IPS-15b (cell line): ENCODE data around the gene HYAL2.

Source experiments
- H3K27me3 ChIP-seq: one replicate; pipeline ENCODE4 v1.6.1; 2013; ENCODE audit warnings: low read length; ENCODE audit not compliant: control insufficient read depth, insufficient read depth
- H3K36me3 ChIP-seq: one replicate; pipeline ENCODE4 v1.6.1; 2013; ENCODE audit warnings: low read length; ENCODE audit not compliant: control insufficient read depth, insufficient read depth
- H3K4me1 ChIP-seq: one replicate; pipeline ENCODE4 v1.6.1; 2013; ENCODE audit warnings: mild to moderate bottlenecking, low read length; ENCODE audit not compliant: control insufficient read depth, insufficient read depth
- H3K4me3 ChIP-seq: one replicate; pipeline ENCODE4 v1.5.1; 2013; ENCODE audit warnings: low read depth, low read length
- H3K9ac ChIP-seq: one replicate; pipeline ENCODE4 v1.6.1; 2013; ENCODE audit warnings: low read depth, mild to moderate bottlenecking, low read length
- H3K9me3 ChIP-seq: one replicate; pipeline ENCODE4 v1.6.1; 2013; ENCODE audit warnings: mild to moderate bottlenecking, low read length; ENCODE audit not compliant: control insufficient read depth, insufficient read depth

HYAL2 gene

GRCh38 chr3:50357481-50357880, 34.9 kb upstream of the HYAL2 start:
- Histone ChIP-seq H3K36me3 (peaks cover 33% of the 10 kb centered on the region), H3K4me3 (peak overlapping the region; percentile 92)

GRCh38 chr3:50356553-50356952, 34.0 kb upstream of the HYAL2 start:
- Histone ChIP-seq H3K36me3 (peaks cover 33% of the 10 kb centered on the region), H3K9me3 (no peaks in the 10 kb centered on the region), H3K27me3 (no peaks in the 10 kb centered on the region), H3K9ac (no peak overlapping the region), H3K4me1 (peaks cover 3% of the 10 kb centered on the region), H3K4me3 (no peak overlapping the region)

More at GRCh38 chr3:50357481-50357880, 34.9 kb upstream of the HYAL2 start:
- Histone ChIP-seq H3K4me1 (peaks cover 3% of the 10 kb centered on the region), H3K27me3 (peaks cover 4% of the 10 kb centered on the region), H3K9me3 (no peaks in the 10 kb centered on the region), H3K9ac (no peak overlapping the region)

- no peak overlapping the region for H3K9ac ChIP-seq
- H3K9me3 ChIP-seq, result no peaks in the 10 kb centered on the region
- peaks cover 8% of the 10 kb centered on the region for H3K4me1 ChIP-seq
- H3K27me3 ChIP-seq, result no peaks in the 10 kb centered on the region
- peaks cover 33% of the 10 kb centered on the region for H3K36me3 ChIP-seq
- H3K4me3 ChIP-seq, result no peak overlapping the region
Measured at GRCh38 chr3:50355829-50356552, 33.4 kb upstream of the HYAL2 start.

- no peak overlapping the region for H3K9ac ChIP-seq
- peaks cover 5% of the 10 kb centered on the region for H3K4me1 ChIP-seq
- no peak overlapping the region for H3K4me3 ChIP-seq
- no peaks in the 10 kb centered on the region for H3K27me3 ChIP-seq
- peaks cover 33% of the 10 kb centered on the region for H3K36me3 ChIP-seq
- no peaks in the 10 kb centered on the region for H3K9me3 ChIP-seq
Measured at GRCh38 chr3:50354850-50355249, 32.3 kb upstream of the HYAL2 start.

- no peak overlapping the region for H3K9ac ChIP-seq
- no peaks in the 10 kb centered on the region for H3K27me3 ChIP-seq
- peaks cover 4% of the 10 kb centered on the region for H3K4me1 ChIP-seq
- H3K4me3 ChIP-seq, result no peak overlapping the region
- H3K36me3 ChIP-seq, result peaks cover 33% of the 10 kb centered on the region
- no peaks in the 10 kb centered on the region for H3K9me3 ChIP-seq
Measured at GRCh38 chr3:50354186-50354764, 31.7 kb upstream of the HYAL2 start.

- Histone ChIP-seq H3K4me1 (peaks cover 4% of the 10 kb centered on the region), H3K4me3 (no peak overlapping the region), H3K27me3 (no peaks in the 10 kb centered on the region), H3K36me3 (peaks cover 36% of the 10 kb centered on the region), H3K9ac (no peak overlapping the region), H3K9me3 (no peaks in the 10 kb centered on the region)
Measured at GRCh38 chr3:50353245-50354004, 30.9 kb upstream of the HYAL2 start.

- no peak overlapping the region for H3K4me3 ChIP-seq
- no peak overlapping the region for H3K9ac ChIP-seq
- no peaks in the 10 kb centered on the region for H3K27me3 ChIP-seq
- H3K4me1 ChIP-seq, result peaks cover 4% of the 10 kb centered on the region
- H3K36me3 ChIP-seq, result peaks cover 34% of the 10 kb centered on the region
- no peaks in the 10 kb centered on the region for H3K9me3 ChIP-seq
Measured at GRCh38 chr3:50352781-50353180, 30.2 kb upstream of the HYAL2 start.

GRCh38 chr3:50351323-50351697, 28.8 kb upstream of the HYAL2 start:
- Histone ChIP-seq H3K27me3 (peaks cover 5% of the 10 kb centered on the region), H3K4me3 (peak overlapping the region; percentile 100), H3K9me3 (no peaks in the 10 kb centered on the region), H3K9ac (no peak overlapping the region), H3K4me1 (peaks cover 6% of the 10 kb centered on the region), H3K36me3 (peaks cover 33% of the 10 kb centered on the region)

- Histone ChIP-seq H3K4me1 (peaks cover 6% of the 10 kb centered on the region), H3K36me3 (peaks cover 29% of the 10 kb centered on the region), H3K9ac (peak within 1 kb of the TSS; percentile 95), H3K9me3 (no peaks in the 10 kb centered on the region), H3K4me3 (peak within 1 kb of the TSS; percentile 100), H3K27me3 (peaks cover 10% of the 10 kb centered on the region)
Measured at GRCh38 chr3:50350527-50351322, 28.2 kb upstream of the HYAL2 start, which contains the start of the genes CYB561D2 and NPRL2. Gene CYB561D2, plus strand, starts transcription at chr3:50350862. Its CDS starts 572 bp downstream, at chr3:50351434. Gene NPRL2, minus strand, starts transcription at chr3:50350775. Its CDS starts 123 bp downstream, at chr3:50350652.

GRCh38 chr3:50350213-50350526, 27.6 kb upstream of the HYAL2 start:
- Histone ChIP-seq H3K9ac (peak overlapping the region; percentile 95), H3K4me1 (peaks cover 6% of the 10 kb centered on the region), H3K27me3 (peaks cover 12% of the 10 kb centered on the region), H3K9me3 (no peaks in the 10 kb centered on the region), H3K36me3 (peaks cover 26% of the 10 kb centered on the region), H3K4me3 (peak overlapping the region; percentile 100)

- H3K9ac ChIP-seq, result no peak overlapping the region
- peaks cover 9% of the 10 kb centered on the region for H3K36me3 ChIP-seq
- H3K27me3 ChIP-seq, result peaks cover 39% of the 10 kb centered on the region
- H3K4me1 ChIP-seq, result peaks cover 6% of the 10 kb centered on the region
- H3K4me3 ChIP-seq, result no peak overlapping the region
- H3K9me3 ChIP-seq, result no peaks in the 10 kb centered on the region
Measured at GRCh38 chr3:50347187-50347813, 24.8 kb upstream of the HYAL2 start.
